HL-60/S4 treated with retinoic acid at 250 ng/mL for 4 days and 3 days (cell line): Measurements from ENCODE around the gene TRIP10.
"Not testable (repeated sequence)": the region's sequence is repeated elsewhere in the genome, so short reads cannot be mapped to it uniquely, and the experiment has no call there.

ENCODE experiments used
- in situ Hi-C: fragments of 300-500 bp; cut with MboI; formaldehyde crosslinking; loops from 2 replicates; pipeline ENCODE4 v1.7.0; 2022; ENCODE audit warnings: low sequenced_read_pairs

The TRIP10 gene, protein sequence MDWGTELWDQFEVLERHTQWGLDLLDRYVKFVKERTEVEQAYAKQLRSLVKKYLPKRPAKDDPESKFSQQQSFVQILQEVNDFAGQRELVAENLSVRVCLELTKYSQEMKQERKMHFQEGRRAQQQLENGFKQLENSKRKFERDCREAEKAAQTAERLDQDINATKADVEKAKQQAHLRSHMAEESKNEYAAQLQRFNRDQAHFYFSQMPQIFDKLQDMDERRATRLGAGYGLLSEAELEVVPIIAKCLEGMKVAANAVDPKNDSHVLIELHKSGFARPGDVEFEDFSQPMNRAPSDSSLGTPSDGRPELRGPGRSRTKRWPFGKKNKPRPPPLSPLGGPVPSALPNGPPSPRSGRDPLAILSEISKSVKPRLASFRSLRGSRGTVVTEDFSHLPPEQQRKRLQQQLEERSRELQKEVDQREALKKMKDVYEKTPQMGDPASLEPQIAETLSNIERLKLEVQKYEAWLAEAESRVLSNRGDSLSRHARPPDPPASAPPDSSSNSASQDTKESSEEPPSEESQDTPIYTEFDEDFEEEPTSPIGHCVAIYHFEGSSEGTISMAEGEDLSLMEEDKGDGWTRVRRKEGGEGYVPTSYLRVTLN

DNA sequence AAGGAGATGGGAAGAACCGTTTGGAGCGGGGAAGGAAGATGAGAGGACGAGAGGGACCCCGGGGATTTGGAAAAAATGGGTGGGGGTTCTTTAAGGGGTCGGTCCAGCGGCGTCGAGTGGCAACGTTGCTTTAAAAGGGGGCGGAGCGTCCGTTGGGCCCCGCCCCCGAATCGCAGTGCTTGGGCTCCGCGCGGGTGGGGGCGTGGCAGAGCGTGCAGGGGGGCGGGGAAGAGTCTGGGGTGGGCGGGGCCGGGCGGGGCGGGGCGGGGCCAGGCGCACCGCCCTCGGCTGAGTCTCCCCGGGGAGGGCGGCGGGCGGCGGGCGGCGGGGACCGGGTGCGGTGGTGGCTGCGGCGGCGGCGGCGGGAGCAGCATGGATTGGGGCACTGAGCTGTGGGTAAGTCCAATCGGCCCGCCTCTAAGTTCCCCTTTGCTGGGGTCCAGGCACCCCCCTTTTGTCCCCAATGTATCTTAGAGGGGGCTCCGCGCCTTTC lies at the start of gene TRIP10:
TRIP10 (plus strand) TSS at position 291 of the 493 bp plus-strand sequence; CDS start at position 373, 82 bp downstream.
- in situ Hi-C loops, result loop anchor here (10.0 kb wide), 1 partner anchor 215 kb away; no protein-coding TSS in a partner anchor

DNA sequence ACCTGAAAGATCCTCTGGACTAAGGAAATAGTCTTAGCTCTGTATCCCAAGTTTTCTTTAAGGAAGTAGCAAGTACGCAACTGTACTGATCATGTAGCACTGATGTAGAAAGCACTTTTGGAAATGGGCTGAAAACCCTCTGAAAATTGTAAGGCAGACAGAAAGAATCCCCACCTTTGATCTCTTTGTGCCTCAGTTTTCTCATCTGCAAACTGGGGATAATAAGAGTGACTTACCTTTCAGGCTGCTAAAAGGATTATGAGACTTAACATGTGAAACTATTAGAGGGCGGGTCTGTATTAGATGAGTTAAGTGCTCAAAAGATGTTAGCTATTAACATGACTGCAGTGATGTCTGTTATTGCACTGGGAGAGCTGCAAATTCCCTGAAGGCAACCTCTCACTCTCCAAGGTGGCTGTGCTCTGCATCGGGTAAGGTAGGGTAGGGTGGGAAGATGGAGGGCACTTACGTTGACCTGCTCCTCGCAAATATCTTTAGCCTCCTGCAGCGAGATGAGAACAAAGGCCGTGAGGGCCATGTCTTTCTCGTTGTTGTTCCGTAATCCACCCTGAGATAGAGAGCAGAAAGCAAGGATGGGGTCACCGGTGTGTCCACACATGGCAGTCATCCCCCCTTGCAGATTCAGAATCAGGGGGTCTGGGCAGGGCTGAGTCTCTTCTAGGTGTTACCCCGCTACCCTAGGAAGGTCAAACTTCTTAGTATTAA lies 49.2 kb upstream of the TRIP10 start:
- in situ Hi-C loops, result no loop called here

DNA sequence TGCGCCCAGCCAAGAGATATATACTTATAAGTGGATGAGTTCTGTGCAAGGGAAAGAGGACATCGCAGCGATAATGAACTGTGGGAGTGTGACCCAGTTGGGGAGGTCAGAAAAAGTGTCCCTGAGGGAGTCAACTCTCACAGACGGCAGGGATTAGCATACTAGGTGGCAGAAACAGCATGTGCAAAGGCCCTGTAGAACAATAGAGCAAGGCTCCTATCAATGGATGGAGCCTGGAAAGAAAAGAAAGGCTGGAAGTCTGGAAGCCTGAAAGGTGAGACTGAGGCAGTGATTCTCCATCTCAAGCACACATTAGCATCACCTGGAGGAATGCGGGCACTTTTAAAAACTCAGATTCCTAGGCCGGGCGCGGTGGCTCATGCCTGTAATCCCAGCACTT lies 48.1 kb upstream of the TRIP10 start:
- in situ Hi-C loops, result no loop called here

DNA sequence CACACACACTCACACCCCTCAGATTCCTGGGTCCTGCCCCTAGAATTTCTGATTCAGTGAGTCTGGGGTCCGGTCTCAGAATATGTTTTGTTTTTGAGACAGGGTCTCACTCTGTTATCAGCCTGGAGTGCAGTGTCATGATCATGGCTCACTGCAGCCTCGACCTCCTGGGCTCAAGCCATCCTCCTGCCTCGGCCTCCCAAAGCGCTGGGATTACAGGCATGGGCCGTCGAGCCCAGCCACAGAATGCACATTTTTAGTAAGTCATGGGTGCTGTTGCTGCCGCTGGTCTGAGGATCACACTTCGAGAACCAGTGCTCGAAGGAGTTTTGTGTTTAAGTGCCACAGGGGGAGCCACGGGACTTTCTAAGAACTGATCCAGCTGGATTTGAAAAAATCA lies 47.5 kb upstream of the TRIP10 start:
- in situ Hi-C loops, result no loop called here

DNA sequence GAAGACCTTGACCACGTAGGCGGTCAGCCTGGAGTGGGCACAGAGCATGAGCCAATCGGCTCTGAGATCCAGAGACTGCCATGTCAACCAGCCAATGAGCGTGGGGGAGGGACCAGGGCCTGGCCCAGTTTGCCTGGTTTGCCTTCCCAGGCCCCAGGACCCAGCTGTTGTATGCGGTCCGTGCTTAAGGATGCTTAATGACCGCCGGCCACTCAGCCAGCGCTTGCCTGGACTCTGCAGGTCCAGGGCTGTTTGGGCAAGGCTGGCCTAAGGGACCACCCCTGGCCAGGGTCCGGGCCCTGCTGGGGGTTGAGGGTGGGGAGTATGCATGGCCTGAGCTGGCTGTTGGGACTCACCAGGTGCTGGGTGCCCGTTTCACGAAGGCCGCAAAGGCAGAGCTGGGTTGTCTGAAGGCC lies 46.4 kb upstream of the TRIP10 start:
- in situ Hi-C loops, result no loop called here

DNA sequence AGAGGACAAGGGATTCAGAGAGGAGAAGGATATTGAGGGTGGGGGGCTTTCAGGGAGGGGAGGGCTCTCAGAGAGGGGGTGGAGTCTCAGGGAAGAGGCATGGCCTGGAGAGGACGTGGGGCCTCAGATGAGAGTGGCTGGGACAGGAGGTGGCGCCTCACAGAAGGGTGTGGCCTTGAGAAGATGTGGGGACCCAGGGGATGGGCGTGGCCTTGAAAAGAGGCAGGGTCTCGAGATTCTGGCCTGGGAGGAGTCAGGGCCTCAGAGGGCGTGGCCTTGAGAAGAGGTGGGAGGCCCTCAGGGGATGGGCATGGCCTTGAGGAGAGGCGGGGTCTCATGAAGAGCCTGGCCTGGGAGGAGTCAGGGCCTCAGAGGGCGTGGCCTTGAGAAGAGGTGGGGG lies 45.8 kb upstream of the TRIP10 start:
- in situ Hi-C loops, result no loop called here

DNA sequence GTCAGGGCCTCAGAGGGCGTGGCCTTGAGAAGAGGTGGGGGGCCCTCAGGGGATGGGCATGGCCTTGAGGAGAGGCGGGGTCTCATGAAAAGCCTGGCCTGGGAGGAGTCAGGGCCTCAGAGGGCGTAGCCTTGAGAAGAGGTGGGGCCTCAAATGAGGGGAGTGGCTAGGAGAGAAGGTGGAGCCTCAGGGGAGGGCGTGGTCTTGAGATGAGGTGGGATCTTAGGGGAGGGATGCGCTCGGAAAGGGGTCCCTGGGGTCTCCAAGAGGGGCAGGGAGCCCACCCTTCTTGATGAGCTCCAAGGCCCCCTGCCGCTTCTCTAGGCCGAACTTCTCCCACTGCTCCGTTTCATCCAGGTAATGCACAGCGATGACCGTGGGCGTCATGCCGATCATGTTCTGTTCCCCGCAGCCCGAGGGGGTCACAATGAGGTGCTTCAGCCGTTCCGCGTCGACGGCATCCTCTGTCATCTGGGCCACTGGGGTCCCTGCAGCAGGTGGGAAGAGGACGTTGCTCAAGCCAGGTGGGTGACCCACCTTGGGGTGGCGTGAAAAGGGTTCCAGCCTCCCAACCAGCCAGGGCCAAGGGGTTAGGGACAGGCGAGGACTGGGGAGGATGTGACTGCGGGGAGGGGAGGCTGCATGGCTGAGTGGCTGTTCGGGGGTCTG lies 45.2 kb upstream of the TRIP10 start:
- in situ Hi-C loops, result no loop called here

DNA sequence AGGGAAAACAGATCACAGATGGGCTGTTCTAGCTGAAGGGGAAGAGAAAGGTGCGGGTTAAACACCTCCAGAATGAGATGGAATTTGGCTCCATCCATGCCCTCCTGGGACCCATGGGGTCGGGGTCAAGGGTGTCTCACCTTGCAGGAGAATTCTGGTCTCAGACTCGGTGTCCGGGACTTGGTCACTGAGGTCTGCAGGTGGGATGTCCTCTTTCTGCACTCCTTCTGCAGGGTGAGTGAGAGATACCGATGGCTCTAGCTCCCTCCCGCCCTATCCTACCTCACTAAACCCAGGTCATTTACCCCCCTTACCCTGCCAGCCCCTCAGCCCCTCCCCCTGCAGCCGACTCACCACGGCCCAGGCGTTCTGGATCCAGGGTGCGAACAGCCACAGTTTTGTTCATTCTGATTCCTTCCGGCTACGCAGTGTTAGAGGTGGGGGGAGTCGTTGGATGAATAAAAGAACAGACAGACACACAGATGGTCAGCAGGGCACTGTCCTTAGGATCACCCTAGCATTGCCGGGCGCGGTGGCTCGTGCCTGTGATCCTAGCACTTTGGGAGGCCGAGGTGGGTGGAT lies 43.1 kb upstream of the TRIP10 start:
- in situ Hi-C loops, result no loop called here

DNA sequence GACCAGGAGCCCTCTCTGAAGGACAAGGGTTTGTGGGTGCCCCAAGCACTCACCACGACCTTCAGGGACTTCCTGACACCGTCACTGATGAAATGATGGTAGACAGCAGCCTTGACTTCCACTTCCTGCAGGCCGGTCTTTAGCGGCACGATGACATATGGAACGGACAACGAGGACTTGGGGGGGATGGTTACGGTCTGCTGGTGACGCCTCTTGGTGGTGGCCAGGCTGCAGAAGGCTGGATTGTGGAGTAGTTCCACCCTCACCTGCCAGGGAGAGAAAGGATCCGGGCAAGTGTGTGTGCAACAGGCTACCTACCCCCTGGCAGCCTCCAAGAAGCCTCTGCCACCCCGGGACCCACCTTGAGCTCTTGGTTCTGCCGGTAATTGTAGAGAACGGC lies 42.2 kb upstream of the TRIP10 start:
- in situ Hi-C loops, result no loop called here

DNA sequence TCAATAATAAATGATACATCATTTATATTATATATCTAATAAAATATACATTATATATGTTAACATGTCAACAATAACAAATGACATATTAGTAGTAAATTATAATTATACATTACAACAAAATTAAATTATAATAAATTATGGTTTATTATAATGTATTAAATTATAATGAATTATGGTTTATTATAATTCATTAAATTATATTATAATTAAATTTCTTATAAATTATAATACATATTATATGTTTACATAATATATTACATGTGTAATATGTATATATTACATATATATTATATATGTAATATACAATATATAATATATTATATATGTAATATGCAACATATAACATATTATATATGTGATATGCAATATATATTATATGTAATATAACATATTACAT lies 39.5 kb upstream of the TRIP10 start:
- in situ Hi-C loops, result no loop called here

DNA sequence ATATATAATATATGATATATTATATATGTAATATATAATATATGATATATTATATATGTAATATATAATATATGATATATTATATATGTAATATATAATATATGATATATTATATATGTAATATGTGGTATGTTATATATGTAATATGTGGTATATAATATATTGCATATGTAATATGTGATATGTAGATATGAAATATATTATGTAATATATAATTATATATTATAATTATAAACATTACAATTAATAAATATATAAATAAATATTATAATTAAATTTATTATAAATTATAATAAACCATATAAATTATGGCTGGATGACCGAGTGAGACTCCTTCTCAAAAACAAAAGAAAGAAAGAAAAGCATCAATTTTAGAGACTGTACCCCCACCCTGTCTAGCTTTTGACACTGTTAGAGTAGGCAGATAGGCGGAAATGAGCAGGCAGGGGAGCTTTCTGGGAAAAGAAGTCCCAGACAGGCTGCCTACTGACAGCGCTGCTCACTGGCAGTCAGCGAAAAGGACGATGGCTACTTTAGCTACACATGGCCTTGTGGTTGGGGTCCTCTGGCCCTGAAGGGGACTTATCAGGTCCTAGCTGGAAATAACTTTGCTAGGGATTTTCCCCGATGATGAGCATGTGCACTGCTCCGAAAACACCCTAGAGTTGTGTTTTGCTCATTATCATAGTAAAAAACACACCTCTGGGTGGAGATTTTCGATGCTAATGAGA lies 38.7 kb upstream of the TRIP10 start:
- in situ Hi-C loops, result no loop called here

DNA sequence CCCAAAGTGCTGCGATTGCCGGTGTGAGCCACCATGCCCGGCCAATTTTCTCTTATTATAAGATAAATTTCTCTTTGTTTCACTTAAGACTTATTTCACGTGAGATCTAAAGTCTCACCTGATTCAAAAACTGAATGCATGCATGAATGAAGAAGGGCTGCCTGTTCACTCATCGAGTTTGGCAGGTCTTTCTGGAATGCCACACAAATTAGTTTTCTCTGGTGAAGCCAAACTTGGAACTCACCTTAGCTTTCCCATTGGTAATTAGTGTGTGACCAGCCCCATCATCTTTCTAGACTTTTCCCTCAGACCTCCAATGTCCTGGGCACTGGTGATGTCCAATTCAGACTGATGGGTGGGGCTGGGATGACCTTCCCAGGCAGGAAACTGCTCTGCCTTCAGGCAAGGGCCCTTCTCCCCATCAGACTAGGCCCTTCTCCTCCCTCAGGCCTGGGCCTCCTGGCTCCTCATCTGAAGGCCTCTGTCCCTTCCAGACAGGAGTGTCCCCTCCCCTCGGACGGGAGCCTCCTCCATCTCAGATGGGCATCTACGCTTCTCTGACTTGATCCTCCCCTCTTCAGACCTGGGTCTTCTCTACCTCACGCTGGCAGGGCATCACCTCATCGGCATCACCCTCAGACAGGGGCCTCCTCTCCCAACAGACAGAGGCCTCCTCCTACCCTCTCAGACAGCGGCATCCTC lies 33.4 kb upstream of the TRIP10 start:
- in situ Hi-C loops, result no loop called here

DNA sequence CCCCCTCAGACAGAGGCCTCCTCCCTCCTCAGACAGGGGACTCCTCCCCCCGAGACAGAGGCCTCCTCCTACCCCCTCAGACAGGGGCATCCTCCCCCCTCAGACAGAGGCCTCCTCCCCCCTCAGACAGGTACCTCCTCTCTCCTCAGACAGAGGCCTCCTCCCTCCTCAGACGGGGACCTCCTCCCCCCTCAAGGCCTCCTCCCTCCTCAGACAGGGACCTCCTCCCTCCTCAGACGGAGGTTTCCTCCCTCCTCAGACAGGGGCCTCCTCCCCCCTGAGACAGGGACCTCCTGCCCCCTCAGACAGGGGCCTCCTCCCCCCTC lies 32.9 kb upstream of the TRIP10 start:
- in situ Hi-C loops, result no loop called here

DNA sequence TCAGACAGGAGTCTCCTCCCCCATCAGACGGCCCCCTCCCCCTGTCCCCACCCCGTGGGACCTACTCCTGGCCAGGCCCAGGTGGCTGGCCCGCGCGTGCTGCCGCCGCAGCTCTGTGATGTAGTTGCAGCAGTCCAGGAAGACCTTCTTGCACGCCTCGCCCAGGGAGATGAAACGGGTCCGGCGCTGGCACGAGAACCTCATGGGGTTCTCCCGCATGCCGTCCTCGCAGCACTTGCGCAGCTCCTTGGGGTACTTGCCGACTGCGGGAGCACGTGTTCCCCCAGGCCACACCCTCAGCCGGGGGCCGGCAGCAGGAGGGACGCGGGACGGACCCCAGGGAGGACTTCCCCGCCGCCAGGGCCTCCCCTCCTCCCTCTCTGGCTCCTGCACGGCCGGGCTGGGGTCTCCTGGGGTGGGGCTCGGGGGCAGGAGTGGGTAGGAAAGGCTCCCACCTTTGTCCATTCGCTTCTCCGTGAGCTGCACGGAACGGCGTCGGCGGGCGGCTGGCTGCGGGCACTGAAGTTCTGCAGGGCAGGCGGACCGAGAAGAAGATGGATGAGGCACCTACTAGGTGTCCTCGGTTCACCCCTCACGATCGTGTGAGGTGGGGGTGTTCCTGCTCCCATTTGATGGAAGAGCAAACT lies 32.3 kb upstream of the TRIP10 start:
- in situ Hi-C loops, result no loop called here

DNA sequence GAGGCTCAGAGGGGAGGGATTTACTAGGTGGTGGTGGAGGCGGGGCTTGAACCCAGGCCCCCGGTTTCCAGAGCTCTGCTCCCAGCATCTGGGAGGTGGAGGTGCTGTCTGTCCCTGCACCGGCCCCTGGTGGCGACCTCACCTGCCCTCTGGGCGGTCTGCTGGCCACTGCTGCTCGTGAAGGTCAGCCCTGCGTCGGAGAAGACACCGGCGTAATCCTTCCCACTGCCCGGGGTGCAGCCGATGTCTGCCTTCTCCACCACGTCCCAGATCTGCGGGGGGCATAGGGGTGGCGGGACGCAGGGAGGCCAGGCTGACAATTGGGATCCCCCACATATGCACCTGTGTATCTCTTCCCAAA lies 31.8 kb upstream of the TRIP10 start:
- in situ Hi-C loops, result no loop called here

DNA sequence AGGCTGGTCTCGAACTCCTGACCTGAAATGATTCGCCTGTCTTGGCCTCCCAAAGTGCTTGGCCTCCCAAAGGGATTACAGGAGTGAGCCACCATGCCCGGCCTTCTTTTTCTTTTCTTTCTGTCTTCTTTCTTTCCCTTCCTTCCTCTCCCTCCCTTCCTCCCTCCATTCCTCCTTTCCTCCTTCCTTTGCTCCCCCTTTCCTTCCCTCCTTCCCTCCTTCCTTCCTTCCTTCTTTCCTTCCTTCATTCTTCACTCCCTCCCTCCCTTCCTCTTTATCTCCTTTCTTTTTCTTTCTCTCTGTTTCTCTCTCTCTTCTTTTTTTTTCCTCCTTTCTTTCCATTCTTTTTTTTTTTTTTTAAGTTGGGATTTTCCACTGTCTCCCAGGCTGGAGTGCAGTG lies 31.1 kb upstream of the TRIP10 start:
- in situ Hi-C loops, result no loop called here

DNA sequence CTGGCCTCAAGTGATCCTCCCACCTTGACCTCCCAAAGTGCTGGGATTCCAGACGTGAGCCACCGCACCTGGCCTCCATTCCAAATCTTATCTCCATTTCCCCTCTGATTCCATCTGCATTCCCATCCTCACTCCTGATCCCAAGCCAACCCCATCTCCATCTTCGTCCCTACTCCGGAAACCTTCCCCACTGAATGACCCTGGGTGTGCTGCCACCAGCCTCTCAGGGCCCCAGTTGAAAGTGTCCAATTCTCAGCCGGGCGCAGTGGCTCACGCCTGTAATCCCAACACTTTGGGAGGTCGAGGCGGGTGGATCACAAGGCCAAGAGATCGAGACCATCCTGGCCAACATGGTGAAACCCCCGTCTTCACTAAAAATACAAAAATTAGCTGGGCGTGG lies 30.6 kb upstream of the TRIP10 start:
- in situ Hi-C loops, result not testable (repeated sequence)

DNA sequence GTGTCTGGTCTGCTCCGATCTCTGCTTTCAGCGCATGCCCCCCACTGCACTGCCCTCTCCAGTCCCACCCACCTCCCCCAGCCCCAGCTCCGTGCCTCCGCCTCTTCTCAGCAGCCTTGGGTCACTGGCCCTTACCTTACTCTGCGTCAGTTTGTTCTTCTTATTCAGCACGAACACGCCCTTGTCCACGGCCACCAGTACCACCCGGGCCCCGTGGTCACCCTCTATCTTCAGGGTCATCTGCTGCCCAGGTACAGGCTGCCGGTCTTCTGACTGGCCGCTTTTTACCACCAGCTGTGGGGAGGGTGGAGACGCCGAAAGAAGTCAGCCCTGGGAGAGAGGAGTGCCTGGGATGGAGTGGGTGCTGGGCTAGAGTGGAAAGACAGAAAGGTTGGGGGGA lies 29.9 kb upstream of the TRIP10 start:
- in situ Hi-C loops, result no loop called here
